ENCODE measurements around the gene SPRED3.

DNA sequence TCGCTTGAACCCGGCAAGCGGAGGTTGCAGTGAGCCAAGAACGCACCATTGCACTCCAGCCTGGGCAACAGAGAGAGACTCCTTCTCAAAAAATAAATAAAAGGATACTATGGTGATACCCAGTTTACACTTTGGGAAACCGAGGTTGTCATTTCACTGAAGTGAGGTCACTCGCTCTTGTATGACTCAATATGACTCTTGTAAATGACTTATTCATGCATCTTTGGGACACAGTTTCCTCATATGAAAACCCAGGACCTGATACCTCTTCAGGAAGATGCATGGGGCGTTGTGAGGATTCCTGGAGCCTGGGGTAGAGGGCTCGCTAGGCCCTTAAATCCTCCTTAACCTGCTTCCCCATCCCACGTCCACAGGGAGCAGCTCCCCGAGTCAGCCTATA is 9.6 kb upstream of the SPRED3 start:
- TF ChIP-seq EP300 (IDR thresholded peaks at IDR 0.05; ENCODE audit: borderline replicate concordance) (no peak), REST (IDR thresholded peaks at IDR 0.05; ENCODE audit: low read depth) (no peak), ZBTB7A (IDR thresholded peaks at IDR 0.05; ENCODE audit: low read depth) (no peak), RAD21 (IDR thresholded peaks at IDR 0.05; ENCODE audit: low read depth) (no peak), TAF1 (IDR thresholded peaks at IDR 0.05; ENCODE audit: low read depth) (no peak), MAX (IDR thresholded peaks at IDR 0.05) (no peak), TCF12 (IDR thresholded peaks at IDR 0.05; ENCODE audit: low read depth) (no peak), YY1 (IDR thresholded peaks at IDR 0.05; ENCODE audit: low read depth) (no peak), FOXM1 (IDR thresholded peaks at IDR 0.05; ENCODE audit: borderline replicate concordance, low read depth) (no peak), USF1 (IDR thresholded peaks at IDR 0.05) (no peak), CEBPB (IDR thresholded peaks at IDR 0.05) (no peak)

All from Ishikawa (cell line).